Breast epithelium (tissue), 3 donors: ENCODE measurements around the gene EDRF1.

Source experiments
- CTCF ChIP-seq, 3 donors: fragments of 450-650 bp; IDR thresholded peaks; one replicate each; pipeline ENCODE4 v1.5.1; 2016 to 2017; ENCODE audit warnings: antibody characterized with exemption in 3 of 3, mild to moderate bottlenecking in 3 of 3, moderate library complexity in 3 of 3
- POLR2A ChIP-seq: fragments of 450-650 bp; IDR thresholded peaks from one replicate; pipeline ENCODE4 v1.6.1; 2016; ENCODE audit warnings: antibody characterized with exemption, mild to moderate bottlenecking, moderate library complexity

GRCh38 chr10:125744909-125745308 is 25.4 kb downstream of the EDRF1 start:
- TF ChIP-seq CTCF (IDR thresholded peaks at IDR 0.05) (no peak), POLR2A (no peak)
